Parathyroid adenoma (tissue), 2 donors: Measurements from ENCODE around the gene UNC13D.

Experiments used
- H2AFZ ChIP-seq: fragments of 300-600 bp; sonication (generic); one replicate; pipeline ENCODE4 v1.7.0; 2017; ENCODE audit warnings: antibody characterized with exemption, mild to moderate bottlenecking
- H3K27ac ChIP-seq: fragments of 300-600 bp; sonication (generic); one replicate; pipeline ENCODE4 v1.7.0; 2017
- H3K27me3 ChIP-seq: fragments of 300-600 bp; sonication (generic); one replicate; pipeline ENCODE4 v1.7.0; 2017; ENCODE audit warnings: low read length; ENCODE audit not compliant: control insufficient read depth, insufficient read depth
- H3K36me3 ChIP-seq: fragments of 300-600 bp; sonication (generic); one replicate; pipeline ENCODE4 v1.7.0; 2017; ENCODE audit warnings: low read length; ENCODE audit not compliant: control insufficient read depth, insufficient read depth
- H3K4me1 ChIP-seq: fragments of 300-600 bp; sonication (generic); one replicate; pipeline ENCODE4 v1.7.0; 2017; ENCODE audit warnings: control low read depth
- H3K4me2 ChIP-seq: fragments of 300-600 bp; sonication (generic); one replicate; pipeline ENCODE4 v1.7.0; 2017; ENCODE audit warnings: low read length
- H3K4me3 ChIP-seq: fragments of 300-600 bp; sonication (generic); one replicate; pipeline ENCODE4 v1.7.0; 2017; ENCODE audit warnings: low read depth, low read length
- H3K79me2 ChIP-seq: fragments of 300-600 bp; sonication (generic); one replicate; pipeline ENCODE4 v1.7.0; 2017; ENCODE audit warnings: control low read depth
- H3K9ac ChIP-seq: fragments of 300-600 bp; sonication (generic); one replicate; pipeline ENCODE4 v1.7.0; 2017; ENCODE audit warnings: mild to moderate bottlenecking
- H3K9me3 ChIP-seq: fragments of 300-600 bp; sonication (generic); one replicate; pipeline ENCODE4 v1.7.0; 2017; ENCODE audit warnings: low read length; ENCODE audit not compliant: control insufficient read depth
- TF ChIP-seq, protein P1 (sequence below): fragments of 300-600 bp; sonication (generic); IDR thresholded peaks from one replicate; pipeline ENCODE4 v1.7.0; 2017; ENCODE audit warnings: antibody characterized with exemption, mild to moderate bottlenecking
- donor health status: primary hyperparathyroidism.

The UNC13D gene

GRCh38 chr17:75845058-75845711 lies 981 bp upstream of the UNC13D start:
- H3K27ac ChIP-seq: peak overlapping the region; percentile 55
- no peak overlapping the region for H3K9ac ChIP-seq
- TF ChIP-seq, protein P1, sequence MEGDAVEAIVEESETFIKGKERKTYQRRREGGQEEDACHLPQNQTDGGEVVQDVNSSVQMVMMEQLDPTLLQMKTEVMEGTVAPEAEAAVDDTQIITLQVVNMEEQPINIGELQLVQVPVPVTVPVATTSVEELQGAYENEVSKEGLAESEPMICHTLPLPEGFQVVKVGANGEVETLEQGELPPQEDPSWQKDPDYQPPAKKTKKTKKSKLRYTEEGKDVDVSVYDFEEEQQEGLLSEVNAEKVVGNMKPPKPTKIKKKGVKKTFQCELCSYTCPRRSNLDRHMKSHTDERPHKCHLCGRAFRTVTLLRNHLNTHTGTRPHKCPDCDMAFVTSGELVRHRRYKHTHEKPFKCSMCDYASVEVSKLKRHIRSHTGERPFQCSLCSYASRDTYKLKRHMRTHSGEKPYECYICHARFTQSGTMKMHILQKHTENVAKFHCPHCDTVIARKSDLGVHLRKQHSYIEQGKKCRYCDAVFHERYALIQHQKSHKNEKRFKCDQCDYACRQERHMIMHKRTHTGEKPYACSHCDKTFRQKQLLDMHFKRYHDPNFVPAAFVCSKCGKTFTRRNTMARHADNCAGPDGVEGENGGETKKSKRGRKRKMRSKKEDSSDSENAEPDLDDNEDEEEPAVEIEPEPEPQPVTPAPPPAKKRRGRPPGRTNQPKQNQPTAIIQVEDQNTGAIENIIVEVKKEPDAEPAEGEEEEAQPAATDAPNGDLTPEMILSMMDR: peak; percentile 85
- H3K4me2 ChIP-seq: peak overlapping the region; percentile 19
- H2AFZ ChIP-seq: peak overlapping the region; percentile 29
- H3K36me3 ChIP-seq: no peaks in the 10 kb centered on the region
- H3K27me3 ChIP-seq: no peaks in the 10 kb centered on the region
- no peaks in the 10 kb centered on the region for H3K9me3 ChIP-seq
- peaks cover 8% of the 10 kb centered on the region for H3K4me1 ChIP-seq
- H3K79me2 ChIP-seq: no peaks in the 10 kb centered on the region
- H3K4me3 ChIP-seq: no peak overlapping the region

DNA sequence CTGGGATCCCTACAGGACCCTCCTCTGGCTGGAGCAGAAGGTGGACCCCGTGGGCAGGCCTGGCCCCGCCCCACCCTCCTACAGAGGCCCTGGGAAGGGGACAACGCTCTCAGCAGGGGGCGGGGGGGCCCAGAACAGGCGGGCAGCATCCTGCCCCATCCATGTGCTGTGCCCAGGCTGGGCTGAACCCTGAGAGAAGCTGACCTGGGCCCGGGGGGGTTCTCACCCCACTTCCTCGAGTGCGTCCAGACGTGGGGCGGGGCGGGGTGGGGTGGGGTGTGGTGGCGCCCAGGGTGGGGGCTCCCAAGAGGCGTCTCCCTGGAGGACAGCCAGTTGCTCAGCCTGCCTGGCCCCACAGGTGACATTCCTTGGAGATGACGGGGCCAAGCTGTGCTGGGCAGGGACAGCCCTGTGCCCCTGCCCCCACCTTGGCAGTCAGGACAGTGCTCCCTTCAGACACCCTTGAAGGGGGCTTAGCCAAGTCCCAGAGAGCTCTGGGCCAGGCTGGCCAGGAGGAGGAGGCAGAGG lies 390 bp upstream of the UNC13D start:
- no peaks in the 10 kb centered on the region for H3K9me3 ChIP-seq
- no peak overlapping the region for H3K4me2 ChIP-seq
- no peaks in the 10 kb centered on the region for H3K27me3 ChIP-seq
- no peak overlapping the region for H2AFZ ChIP-seq
- H3K36me3 ChIP-seq: no peaks in the 10 kb centered on the region
- no peak overlapping the region for H3K9ac ChIP-seq
- H3K4me1 ChIP-seq: peaks cover 8% of the 10 kb centered on the region
- H3K27ac ChIP-seq: no peak overlapping the region
- no peaks in the 10 kb centered on the region for H3K79me2 ChIP-seq
- H3K4me3 ChIP-seq: no peak overlapping the region
- TF ChIP-seq, protein P1: no peak

- H3K27me3 ChIP-seq: no peaks in the 10 kb centered on the region
- no peaks in the 10 kb centered on the region for H3K79me2 ChIP-seq
- no peaks in the 10 kb centered on the region for H3K9me3 ChIP-seq
- H3K4me2 ChIP-seq: no peak overlapping the region
- no peaks in the 10 kb centered on the region for H3K36me3 ChIP-seq
- H3K27ac ChIP-seq: no peak overlapping the region
- no peak overlapping the region for H3K4me3 ChIP-seq
- no peak overlapping the region for H3K9ac ChIP-seq
- TF ChIP-seq, protein P1: no peak
- no peak overlapping the region for H2AFZ ChIP-seq
- peaks cover 8% of the 10 kb centered on the region for H3K4me1 ChIP-seq
Measured at GRCh38 chr17:75842963-75843576, 1.1 kb downstream of the UNC13D start.

DNA sequence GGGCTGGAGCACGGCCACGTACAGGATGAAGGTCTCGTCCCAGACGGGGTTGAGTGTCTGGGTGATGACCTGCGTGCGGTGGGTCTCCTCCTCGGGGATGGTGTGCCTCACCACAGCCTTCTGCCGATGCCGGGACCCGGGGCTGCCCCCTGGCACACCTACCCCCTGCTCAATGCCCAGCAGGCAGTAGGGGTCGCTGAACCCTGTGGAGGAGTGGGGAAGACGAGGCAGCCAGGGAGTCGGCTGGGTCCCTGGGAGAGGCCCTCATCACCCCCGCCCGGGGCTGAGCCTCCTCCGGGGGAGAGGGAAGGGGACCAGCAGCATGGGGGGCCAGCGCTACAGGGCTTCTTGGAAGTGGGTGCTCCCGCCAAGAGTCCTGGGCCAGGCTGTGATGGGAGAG lies 1.8 kb downstream of the UNC13D start:
- Histone ChIP-seq H3K9ac (no peak overlapping the region), H2AFZ (no peak overlapping the region), H3K4me3 (no peak overlapping the region), H3K27me3 (no peaks in the 10 kb centered on the region), H3K4me1 (peaks cover 8% of the 10 kb centered on the region), H3K4me2 (no peak overlapping the region), H3K27ac (no peak overlapping the region), H3K36me3 (no peaks in the 10 kb centered on the region), H3K79me2 (no peaks in the 10 kb centered on the region), H3K9me3 (no peaks in the 10 kb centered on the region)
- TF ChIP-seq, protein P1: no peak
